ENCODE data around the gene MRPL14.
A peak's percentile ranks its signal among the peaks of the same experiment; 100 is the strongest.

MRPL14 gene

GRCh38 chr6:44127186-44128019, at the start of gene MRPL14, which contains the start of gene TMEM63B:
TSS of gene MRPL14 (minus strand) at chr6:44127452. CDS start at chr6:44116611, 10,841 bp downstream.
TSS of gene TMEM63B (plus strand) at chr6:44127554. CDS start at chr6:44134585, 7,031 bp downstream.
- DNase-seq, result peak; percentile 86

- DNase-seq, result no peak
These were observed 49.0 kb upstream of the MRPL14 start for GRCh38 chr6:44176130-44176761.

GRCh38 chr6:44172731-44173500, 45.7 kb upstream of the MRPL14 start:
- peak; percentile 25 for DNase-seq

DNA sequence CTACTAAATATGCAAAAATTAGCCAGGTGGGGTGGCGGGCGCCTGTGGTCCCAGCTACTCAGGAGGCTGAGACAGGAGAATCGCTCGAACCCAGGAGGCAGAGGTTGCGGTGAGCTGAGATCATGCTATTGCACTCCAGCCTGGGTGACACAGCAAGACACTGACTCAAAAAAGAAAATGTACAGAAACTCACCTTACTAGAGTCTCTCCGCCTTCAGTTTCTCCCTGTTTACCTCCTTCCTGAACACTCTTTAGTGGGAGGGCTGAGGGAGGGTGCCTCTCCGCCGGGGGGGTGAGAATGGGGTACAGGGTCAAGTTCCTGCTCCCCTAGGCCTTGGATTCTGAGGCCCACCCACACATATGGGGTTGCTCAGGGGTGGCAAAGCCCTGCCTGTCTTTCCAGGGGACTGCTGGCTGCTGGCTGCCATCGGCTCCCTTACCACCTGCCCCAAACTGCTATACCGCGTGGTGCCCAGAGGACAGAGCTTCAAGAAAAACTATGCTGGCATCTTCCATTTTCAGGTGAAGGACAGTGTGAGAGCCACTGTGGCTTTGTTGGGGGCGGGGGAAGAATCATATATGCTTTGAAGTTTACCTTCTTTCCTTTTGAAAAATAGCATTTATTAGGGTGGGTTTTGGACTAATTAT, 44.8 kb upstream of the MRPL14 start:
- no peak for DNase-seq

DNA sequence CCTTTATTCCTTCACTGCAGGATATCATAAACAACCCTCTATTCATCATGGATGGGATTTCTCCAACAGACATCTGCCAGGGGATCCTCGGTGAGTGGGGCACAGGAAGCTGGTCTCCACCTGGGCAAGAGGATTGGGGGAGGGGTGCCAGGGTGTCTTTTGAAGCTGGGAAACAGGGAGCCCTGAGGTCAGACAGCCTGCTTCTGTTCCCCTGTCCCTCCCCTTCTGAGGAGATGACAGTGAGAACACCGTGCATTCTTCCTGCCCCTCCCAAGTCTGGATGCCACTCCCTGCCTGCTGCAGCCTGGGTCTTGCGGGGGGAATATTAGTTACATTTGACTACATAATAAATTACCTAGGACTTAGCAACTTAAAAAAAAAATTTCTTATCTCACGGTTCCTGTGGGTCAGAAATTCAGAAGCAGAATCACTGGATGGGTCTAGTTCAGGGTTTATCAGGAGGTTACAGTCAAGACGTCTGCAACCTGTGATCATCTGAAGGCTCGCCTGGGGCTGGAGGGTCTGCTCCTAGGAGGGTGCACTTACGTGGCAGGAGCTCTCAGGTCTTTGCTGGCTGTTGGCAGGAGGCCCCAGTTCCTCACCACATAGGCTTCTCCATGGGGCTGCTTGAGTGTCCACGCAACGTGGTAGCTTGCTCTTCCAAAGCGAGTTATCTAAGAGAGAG, 42.8 kb upstream of the MRPL14 start:
- no peak for DNase-seq

- no peak for DNase-seq
These were observed 41.9 kb upstream of the MRPL14 start for GRCh38 chr6:44169154-44169553.

- DNase-seq, result peak; percentile 3
These were observed 40.3 kb upstream of the MRPL14 start for GRCh38 chr6:44167567-44167966.

DNA sequence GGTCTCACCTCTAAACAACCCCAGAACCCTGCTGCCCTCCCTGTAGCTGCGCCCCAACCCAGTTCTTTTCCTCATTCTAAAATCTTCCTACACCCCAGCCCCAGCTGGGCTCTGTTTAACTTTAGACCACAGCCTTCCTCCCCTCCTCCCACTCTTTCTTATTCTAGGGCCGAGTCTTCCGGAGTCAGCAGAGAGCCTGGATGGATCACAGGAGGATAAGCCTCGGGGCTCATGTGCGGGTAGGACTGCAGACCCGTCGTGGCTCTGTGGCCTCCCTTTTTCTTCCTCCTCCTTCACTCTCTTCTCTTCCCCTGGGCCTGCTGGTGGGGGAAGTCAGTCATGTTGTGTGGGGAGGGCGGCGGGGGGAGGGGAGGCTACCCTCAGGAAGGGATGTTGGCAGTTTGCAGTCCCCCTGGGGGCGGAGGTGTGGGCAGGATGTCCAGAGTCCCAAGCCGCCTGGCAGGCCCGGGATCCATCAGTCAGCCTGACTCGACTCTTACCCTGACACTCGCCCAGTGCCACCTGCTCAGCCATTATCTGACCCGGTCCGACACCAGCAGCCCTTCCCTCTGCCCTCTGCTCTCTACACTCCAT, 39.4 kb upstream of the MRPL14 start:
- DNase-seq, result no peak

DNA sequence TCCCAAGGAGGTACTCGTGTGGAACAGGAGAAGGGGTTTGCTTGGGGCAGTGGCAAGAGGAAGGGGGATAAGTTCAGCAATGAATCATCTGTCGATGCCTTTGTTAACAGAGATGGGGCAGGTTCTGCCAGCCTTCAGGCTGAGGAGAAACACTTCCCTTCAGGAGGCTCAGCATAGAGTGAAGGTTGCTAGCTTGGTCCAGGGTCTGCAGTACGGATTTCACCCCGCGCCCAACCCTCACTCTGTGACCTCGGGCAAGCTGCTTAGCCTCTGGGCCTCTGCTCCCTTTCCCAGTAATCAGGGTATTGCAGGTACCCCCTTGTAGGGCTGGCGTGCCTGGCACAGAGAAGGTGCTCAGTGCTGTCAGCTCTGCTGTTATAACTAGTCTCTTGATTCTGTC, 38.9 kb upstream of the MRPL14 start:
- no peak for DNase-seq

GRCh38 chr6:44162876-44163625, 35.8 kb upstream of the MRPL14 start:
- no peak for DNase-seq

DNA sequence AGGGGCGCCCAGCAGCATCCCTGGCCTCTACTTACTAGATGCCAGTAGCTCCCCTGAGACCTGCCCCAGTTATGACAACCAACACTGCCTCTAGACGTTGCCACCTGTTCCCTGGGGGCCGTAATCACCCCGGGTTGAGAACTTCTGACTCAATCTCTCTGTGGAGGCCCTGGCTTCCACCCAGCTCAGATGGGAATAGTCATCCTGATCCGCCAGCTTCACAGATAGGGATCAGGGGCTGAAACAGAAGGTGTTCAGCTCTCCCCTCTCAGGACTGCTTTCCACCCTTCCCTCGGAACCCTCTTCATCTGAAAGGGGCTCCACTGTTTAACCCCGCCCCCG, 34.7 kb upstream of the MRPL14 start:
- DNase-seq, result peak; percentile 12

DNA sequence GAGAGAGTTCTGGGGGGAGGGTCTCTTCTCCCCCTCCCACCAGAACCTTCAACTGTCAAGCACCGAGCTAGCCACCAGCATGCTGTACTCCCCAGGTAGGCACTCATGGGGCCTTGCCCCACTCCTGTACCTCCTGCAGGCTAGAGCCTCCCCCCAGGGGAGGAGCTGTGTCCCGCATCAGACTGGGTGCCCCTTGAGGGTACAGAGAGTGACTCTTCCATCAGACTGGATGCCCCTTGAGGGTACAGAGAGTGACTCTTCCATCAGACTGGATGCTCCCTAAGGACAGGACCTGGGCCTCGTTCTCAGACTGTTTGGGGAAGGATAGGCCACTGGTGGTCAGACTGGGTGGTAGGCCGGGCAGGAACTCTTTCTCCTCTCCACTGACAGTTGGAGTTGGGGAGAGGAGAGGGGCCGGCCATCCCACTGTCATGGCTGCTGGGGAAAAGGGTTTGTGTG, 31.5 kb upstream of the MRPL14 start, which contains the start of gene CAPN11:
Gene CAPN11 (plus strand): TSS at position 51 of the 459 bp plus-strand sequence. CDS start 29 bp downstream, at position 80.
- no peak for DNase-seq

DNA sequence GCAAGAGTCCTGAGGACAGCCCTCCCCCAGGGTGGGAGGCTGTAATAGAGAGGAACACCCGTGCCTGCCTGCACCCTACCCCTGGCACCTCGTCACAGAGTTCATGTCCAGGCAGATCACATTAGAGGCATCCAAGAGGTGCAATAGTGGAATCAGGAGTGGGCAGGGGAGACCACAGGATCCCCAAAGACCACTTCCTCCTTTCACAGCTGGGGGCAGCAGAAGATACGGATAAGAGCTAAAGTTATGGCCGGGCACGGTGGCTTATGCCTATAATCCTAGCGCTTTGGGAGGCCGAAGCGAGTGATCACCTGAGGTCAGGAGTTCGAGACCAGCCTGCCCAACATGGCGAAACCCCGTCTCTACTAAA, 29.9 kb upstream of the MRPL14 start:
- no peak for DNase-seq

DNA sequence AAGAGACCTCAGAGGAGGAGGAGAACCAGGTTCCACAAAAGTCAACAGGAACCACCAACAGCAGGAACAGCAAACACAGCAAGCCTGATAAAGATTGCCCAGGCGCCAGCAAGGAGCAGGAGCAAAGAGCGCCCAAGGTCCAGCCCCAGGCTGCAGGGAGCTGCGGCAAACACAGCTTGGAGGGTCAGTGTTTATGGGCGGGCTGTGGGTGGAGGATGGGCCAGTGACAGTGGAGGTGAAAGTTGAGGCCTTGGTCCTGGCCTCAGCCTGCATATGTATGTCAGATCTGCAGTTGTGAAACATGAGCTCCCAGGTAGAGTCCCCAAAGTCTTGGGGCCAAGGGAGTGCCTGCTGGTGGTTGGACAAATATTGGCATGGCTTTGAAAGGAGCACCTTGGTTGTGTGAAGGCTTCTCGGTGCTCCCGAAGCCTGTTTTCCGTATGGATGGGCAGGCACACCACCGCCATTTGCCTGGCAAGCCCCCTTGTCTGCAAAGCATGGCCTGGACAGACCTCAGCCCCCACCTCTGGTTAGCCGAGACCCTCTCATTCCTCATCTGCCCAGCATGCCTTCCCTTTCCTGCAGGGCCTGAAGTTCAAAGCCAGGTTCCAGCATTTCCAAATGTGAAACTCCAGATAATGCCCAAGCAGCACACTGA, 29.4 kb upstream of the MRPL14 start:
- no peak for DNase-seq

DNA sequence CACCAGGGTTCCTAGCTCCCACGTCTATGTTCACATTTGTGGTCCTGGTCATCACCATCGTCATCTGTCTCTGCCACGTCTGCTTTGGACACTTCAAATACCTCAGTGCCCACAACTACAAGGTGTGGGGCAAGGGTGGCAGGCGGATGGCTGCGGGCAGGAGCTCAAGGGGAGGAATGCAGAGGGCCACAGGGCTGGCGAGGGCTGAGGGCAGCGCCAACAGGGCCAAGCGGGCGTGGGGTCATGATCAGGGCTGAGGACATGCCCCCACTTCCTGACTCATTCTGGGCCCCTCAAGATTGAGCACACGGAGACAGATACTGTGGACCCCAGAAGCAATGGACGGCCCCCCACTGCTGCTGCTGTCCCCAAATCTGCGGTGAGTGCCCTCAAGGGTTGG, 26.8 kb upstream of the MRPL14 start:
- no peak for DNase-seq

DNA sequence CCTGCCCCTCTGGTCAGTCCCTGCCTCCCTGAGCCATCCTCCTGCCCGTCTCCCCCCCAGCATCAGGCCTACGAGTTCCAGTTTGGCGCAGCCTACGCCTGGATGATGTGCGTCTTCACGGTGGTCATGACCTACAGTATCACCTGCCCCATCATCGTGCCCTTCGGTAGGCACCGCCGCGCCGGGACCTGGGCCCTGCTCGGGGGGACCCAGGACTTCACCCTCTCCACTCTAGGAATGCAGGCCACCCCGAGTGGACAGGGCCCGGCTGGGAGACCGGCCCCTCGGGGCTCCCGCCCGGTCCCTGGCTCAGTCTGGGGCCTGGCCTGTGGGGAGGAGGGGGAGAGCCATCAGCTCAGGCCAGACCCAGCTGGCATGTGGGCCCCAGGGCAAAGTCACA, 25.3 kb upstream of the MRPL14 start:
- no peak for DNase-seq

GRCh38 chr6:44152109-44152461, 24.8 kb upstream of the MRPL14 start:
- no peak for DNase-seq

- no peak for DNase-seq
These were observed 24.3 kb upstream of the MRPL14 start for GRCh38 chr6:44151348-44152108.

GRCh38 chr6:44150317-44150917, 23.2 kb upstream of the MRPL14 start:
- no peak for DNase-seq

Measured in NCI-H2171 (cell line).